ENCODE data around the gene RC3H2. TPM values are rescaled to one million over a fixed set of nuclear protein-coding genes. Genes with fewer than 3 reads are reported as not detected.

Gene RC3H2
- polyA plus RNA-seq, 6 donors from 2014 or later: 26.5 to 39.1 (median 33.1) TPM

DNA sequence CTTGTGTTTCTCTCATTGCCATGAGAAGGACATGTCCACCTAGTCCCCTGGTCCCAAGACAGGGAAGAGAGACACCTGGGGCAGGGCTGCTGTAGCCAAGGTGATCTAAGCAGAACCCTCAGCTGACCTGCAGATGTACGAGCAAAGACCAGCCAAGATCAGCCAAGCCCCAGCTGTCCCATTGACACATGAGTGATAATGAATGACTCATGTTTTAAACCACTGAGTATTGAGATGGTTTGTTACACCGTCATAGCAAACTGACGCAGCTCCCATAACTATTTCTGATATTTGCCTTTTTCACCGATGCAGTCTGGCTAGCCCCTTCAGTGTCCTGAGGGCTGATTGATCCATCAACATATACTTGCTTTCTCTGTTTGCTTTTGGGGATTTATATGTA is 98.5 kb downstream of the RC3H2 start:
- no peaks in the 10 kb centered on the region for H3K27me3 Mint-ChIP-seq
- no peaks in the 10 kb centered on the region for H3K36me3 Mint-ChIP-seq
- DNase-seq (no peak), ATAC-seq (ENCODE audit: low read depth in 2 of 2) (no peak)
- H3K9me3 Mint-ChIP-seq: no peaks in the 10 kb centered on the region
- H3K4me3 Mint-ChIP-seq: no peak overlapping the region
- no peak overlapping the region for H3K27ac Mint-ChIP-seq
- no peaks in the 10 kb centered on the region for H3K4me1 Mint-ChIP-seq

- Mint-ChIP-seq H3K36me3 (peaks cover 0 to 5% of the 10 kb centered on the region in 2 donors), H3K4me3 (no peak within 1 kb of the TSS), H3K9me3 (no peaks in the 10 kb centered on the region), H3K27ac (peak within 1 kb of the TSS in 1 of 6 donors; percentile 86), H3K27me3 (no peaks in the 10 kb centered on the region), H3K4me1 (peaks cover 4 to 8% (median 5%) of the 10 kb centered on the region in 3 donors)
- ATAC-seq (ENCODE audit: low read depth in 2 of 2) (no peak), DNase-seq (no peak)
Measured at GRCh38 chr9:122800066-122801060, 104.8 kb downstream of the RC3H2 start, which contains the start of gene OR1K1. OR1K1 (plus strand) TSS chr9:122800123; CDS start chr9:122800123, 0 bp downstream.

DNA sequence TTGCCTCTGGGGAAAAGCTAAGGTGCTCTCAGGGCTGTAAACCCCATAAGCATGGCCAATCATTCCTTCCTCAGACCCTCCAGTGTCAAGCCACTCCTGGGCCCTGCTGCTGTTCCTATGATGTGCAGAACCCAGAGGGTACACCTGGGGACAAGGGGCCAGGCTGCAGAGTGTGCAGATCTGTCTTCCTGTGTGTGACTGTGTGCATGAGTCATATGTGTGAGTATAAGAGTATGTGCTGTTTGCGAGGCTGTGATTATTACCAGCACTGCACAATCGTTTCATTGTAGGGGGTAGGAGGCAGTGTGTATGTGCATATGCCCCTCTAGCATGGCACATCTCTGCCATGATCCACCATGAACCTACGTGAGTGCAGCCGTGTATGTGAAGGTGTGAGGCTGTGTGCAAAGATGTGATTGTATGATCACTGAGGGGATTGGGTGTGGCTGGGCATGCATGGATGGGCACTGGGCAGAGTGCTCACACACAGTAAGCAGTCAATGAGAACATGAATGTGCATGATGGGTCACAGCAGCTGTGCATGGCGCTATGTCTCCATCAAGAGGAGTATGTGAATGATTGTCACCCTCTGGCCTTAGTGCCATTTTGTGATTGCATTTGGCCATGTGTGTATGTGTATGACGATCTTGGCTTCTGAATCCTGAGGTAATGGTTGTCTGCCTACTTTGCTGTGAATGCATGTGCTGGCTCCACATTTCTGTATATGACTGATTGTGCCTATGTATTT is 107.7 kb downstream of the RC3H2 start:
- H3K4me1 Mint-ChIP-seq: peaks cover 4 to 8% (median 5%) of the 10 kb centered on the region in 3 donors
- H3K9me3 Mint-ChIP-seq: peaks cover 0 to 3% (median 0%) of the 10 kb centered on the region in 7 donors
- no peak overlapping the region for H3K4me3 Mint-ChIP-seq
- ATAC-seq (ENCODE audit: low read depth in 2 of 2) (no peak), DNase-seq (no peak)
- H3K27ac Mint-ChIP-seq: peak overlapping the region in 1 of 6 donors; percentile 29
- peaks cover 0 to 13% of the 10 kb centered on the region in 2 donors for H3K36me3 Mint-ChIP-seq
- peaks cover 0 to 11% (median 0%) of the 10 kb centered on the region in 3 donors for H3K27me3 Mint-ChIP-seq

Other genes starting within 250 kb of the RC3H2 start
- not detected for gene OR1B1, start 247.7 kb downstream of the RC3H2 start, polyA plus RNA-seq (ENCODE audit: low read depth in 6 of 6)
- not detected for gene OR1L1, start 243.6 kb downstream of the RC3H2 start, polyA plus RNA-seq (ENCODE audit: low read depth in 6 of 6)
- gene OR1L3, start 230.2 kb downstream of the RC3H2 start, polyA plus RNA-seq (ENCODE audit: low read depth in 6 of 6): not detected
- not detected for gene OR1L4, start 181.4 kb downstream of the RC3H2 start, polyA plus RNA-seq (ENCODE audit: low read depth in 6 of 6)
- not detected for gene OR1L6, start 163.1 kb downstream of the RC3H2 start, polyA plus RNA-seq (ENCODE audit: low read depth in 6 of 6)
- gene OR5C1, start 116.4 kb downstream of the RC3H2 start, polyA plus RNA-seq (ENCODE audit: low read depth in 6 of 6): not detected
- gene OR1K1, start 105.2 kb downstream of the RC3H2 start, polyA plus RNA-seq (ENCODE audit: low read depth in 6 of 6): not detected
- 1 to 10 TPM; 5.3 to 9.3 (median 6.5) TPM for gene PDCL, start 76.8 kb downstream of the RC3H2 start, polyA plus RNA-seq (ENCODE audit: low read depth in 6 of 6)
- gene ZBTB6, start 8.0 kb upstream of the RC3H2 start, polyA plus RNA-seq (ENCODE audit: low read depth in 6 of 6): 1 to 10 TPM in 5 of 6 donors, not detected in 1; 1.6 to 3.9 (median 2.6) TPM
- gene ZBTB26, start 26.2 kb upstream of the RC3H2 start, polyA plus RNA-seq (ENCODE audit: low read depth in 6 of 6): 1 to 10 TPM in 5 of 6 donors, not detected in 1; 2.6 to 4.0 (median 3.1) TPM
- 10 to 100 TPM; 27.6 to 37.9 (median 34.2) TPM for gene RABGAP1, start 35.7 kb upstream of the RC3H2 start, polyA plus RNA-seq (ENCODE audit: low read depth in 6 of 6)
- gene GPR21, start 128.3 kb upstream of the RC3H2 start, polyA plus RNA-seq (ENCODE audit: low read depth in 6 of 6): not detected